Measurements from ENCODE around the gene ABCB9.

Gene ABCB9

DNA sequence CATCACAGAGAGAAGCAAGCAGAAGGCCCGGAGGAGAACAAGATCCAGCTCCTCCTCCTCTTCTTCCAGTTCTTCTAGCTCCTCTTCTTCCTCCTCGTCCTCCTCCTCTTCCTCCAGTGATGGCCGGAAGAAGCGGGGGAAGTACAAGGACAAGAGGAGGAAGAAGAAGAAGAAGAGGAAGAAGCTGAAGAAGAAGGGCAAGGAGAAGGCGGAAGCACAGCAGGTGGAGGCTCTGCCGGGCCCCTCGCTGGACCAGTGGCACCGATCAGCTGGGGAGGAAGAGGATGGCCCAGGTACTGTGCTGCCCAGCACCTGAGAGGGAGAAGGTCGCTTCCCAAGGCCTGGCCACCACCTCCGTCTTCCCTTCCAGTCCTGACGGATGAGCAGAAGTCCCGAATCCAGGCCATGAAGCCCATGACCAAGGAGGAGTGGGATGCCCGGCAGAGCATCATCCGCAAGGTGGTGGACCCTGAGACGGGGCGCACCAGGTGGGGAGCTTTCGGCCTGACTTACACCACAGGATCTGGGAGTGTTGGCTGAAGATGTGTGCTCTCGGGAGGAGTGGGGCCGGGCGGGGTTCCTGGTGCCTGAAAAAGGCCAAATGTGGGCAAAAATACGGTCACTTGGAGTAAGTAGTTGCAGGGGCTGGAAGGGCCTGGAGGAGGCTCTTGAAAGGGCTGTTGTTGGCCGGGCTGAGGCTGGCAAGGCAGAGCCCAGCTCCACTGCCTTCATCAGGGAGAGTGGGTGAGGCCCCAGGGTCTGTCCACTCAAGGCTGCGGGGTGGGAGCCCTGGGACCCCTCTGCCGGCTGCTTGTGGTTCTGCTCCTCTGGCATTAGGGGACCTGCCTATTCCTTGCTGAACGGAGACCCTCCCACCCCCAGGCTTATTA lies 15.6 kb upstream of the ABCB9 start:
- DNase-seq (ENCODE audit: low read depth), result no peak

DNA sequence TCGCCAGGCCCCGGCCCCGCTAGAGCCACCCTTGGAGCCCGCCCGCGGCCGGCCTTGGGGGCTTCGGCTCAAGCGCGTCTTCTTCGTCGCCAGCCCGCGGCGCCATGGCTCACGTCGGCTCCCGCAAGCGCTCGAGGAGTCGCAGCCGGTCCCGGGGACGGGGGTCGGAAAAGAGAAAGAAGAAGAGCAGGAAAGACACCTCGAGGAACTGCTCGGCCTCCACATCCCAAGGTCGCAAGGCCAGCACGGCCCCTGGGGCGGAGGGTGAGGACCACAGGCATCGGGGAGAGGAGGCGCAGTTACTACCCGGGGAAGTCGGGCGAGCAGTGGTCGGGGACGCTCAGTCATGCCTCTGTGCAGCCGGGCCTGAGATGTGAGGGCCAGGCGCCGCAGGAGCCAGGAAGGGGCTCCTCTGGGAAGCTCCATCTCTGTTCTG lies 14.8 kb upstream of the ABCB9 start:
- peak; percentile 46 for DNase-seq (ENCODE audit: low read depth)

DNA sequence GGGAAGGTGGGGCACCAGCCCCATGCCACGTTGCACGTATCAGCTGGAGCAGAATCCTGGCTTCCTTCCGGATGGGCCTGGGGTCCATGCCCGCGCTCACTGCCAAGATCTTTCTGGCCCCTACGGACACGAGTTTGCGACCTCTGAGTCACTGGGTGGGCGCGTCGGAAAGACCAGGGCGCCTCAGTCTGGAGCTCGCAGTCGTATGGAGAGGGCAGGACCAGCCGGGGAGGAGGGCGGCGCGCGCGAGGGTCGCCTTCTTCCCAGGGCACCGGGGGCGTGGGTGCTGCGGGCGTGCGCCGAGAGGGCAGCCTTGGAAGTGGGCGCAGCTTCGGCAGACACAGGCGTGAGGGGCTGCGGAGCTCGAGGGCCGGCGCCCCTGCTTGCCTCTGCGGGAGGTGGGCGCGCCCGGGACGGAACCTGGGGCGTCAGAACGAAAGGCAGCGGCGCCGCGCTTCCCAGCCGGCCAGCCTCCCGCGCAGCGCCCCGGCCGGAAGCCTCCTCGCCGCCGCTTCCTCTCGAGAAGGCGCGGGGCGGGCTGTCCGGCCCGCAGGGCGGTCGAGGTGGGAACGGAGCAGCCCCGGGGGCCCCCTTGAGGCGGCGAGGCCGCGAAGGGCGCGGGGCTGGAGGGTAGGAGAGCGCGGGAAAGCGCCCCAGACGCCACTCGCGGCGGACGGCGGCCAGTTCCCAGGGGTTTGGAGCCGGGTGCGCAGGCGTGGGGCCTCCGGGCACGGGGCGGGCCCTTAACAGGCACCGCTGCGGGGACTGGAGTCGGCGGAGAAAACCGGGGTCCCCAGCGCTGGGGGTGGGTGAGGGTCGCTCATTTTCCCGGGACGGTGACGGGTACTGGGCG lies 14.1 kb upstream of the ABCB9 start, which contains the start of gene ARL6IP4:
TSS of gene ARL6IP4 (plus strand) at position 499 of the 853 bp plus-strand sequence. CDS start 459 bp downstream, outside the sequence.
- peak; percentile 77 for DNase-seq (ENCODE audit: low read depth)

DNA sequence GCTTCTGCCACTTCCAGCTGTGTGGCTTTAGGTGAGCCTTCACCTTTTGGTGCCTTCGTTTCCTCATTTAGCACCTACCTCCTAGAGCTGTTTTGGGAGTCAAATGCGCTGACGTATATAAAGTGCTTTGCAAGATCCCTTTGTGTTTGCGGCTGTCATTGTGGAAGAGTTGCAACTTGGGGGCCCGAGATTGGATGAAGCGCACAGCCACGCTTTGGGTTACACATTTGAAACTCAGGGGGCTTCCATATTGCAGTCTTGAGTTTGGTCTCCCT lies 13.6 kb upstream of the ABCB9 start:
- no peak for DNase-seq (ENCODE audit: low read depth)

DNA sequence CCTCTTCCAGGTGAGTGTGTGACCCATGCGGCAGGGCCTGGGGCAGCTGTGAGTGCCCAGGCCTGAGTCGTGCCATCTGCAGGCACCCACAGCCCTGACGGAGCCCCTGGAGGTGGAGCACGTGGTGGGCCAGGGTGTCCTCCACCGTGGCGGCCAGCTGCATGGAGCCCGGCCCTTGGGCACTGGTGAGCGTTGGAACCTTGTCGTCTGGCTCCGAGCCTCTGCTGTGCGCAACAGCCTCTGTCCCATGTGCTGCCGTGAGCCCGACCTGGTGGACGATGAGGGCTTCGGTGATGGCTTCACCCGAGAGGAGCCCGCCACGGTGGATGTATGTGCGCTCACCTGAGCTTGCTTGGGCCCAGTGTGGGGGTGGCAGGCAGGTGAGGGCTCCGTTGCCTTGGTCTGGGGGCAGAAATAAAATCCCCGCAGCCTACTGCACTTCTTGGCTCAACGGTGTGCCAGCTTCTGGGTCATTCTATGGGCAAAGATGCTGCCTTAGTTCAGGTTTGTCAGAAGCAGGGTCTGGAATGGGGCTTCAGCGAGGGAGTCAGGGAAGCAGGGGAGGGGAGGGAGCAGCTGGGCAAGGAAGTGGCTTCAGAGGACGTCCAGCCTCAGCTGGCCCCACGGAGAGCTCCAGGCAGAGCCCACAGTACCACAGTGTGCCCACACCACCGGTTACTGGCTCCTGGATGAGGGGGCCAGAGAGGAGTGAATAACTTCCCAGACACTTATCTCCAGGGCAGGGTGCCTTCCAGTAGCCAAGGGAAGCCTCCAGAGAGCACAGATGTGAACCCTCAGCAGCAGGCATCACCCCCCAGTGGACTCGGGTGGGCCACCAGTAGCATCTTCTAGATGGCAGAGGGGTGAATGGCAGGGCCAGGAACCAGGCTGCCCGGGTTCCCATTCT lies 13.0 kb upstream of the ABCB9 start:
- DNase-seq (ENCODE audit: low read depth), result no peak

DNA sequence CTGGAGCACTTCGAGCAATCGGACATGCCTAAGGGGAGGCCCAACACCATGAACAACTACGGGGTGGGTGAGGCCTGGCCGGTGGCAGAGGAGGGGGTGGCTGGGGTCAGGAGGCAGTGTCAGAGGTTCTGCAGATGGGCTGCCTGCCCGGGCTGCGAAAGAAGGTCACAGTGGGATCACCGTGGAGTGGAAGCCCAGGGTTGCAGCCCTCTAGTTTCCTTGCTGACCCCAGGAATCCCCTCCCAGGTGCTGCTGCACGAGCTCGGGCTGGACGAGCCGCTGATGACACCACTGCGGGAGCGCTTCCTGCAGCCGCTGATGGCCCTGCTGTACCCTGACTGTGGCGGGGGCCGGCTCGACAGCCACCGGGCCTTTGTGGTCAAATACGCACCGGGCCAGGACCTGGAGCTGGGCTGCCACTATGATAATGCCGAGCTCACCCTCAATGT lies 12.3 kb upstream of the ABCB9 start:
- DNase-seq (ENCODE audit: low read depth), result no peak

DNA sequence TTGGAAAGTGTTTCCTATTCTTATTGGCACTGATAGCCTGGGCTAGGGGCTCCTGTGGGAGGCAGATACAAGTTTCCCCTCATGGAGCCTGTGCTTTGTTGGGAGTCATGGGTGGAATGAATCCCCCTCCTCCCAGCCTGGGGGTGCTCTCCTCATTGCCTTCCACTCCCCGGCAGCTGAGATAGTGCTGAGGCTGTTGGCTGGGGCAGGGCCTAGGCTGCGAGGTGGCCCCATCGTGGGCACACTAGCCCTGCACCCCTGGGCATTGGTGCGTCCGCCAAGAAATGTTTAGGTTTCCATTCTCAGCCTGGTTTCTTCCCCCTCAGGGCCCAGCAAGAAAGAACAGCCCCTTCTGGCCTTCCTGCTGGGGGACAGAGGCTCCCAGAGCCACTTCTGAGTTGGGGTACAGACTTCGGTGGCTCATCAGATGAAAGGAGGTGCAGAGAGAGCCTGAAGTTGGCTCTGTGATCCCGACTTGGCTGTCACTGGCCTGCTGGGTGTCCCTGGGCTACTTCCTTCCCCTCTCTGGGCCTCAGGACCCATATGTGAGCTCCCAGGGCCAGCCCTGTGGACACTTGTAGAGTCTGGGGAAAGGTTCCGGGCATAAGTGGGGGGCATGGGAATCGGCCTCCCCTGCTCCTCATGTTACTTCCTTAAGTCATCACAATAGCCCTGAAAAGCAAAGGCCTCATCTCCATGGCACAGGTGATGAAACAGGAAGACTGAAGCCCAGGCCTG lies 11.6 kb upstream of the ABCB9 start:
- DNase-seq (ENCODE audit: low read depth), result no peak

DNA sequence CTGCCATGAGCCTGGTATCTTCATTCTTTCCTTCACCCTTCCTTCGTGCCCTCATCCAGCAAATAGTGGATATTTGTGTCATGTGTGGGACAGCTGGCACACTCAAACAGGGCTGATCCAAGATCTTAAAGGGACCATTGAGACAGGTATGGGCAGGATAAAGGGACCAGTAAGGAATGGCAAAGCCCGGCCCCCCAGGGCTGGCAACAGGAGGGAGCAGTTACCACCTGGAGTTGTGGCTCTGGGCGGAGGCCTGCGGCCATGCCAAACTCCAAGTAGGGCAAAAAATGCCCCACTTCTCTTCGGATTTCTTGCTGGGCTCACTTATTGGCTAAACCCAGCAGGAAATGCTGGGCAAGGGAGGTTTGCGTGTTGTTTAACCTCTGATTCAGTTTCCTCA lies 10.9 kb upstream of the ABCB9 start:
- no peak for DNase-seq (ENCODE audit: low read depth)

DNA sequence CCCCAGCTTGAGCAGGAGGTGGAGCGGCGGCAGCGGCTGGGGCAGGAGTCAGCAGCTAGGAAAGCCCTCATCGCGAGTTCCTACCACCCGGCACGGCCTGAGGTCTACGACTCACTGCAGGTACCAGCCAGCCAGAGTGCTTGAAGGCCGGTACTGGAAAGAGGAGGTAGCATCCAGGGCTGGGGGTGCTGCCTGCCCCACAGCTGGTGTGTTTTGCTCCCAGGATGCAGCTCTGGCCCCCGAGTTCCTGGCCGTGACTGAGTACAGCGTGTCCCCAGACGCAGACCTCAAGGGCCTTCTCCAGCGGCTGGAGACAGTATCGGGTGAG lies 10.3 kb upstream of the ABCB9 start:
- DNase-seq (ENCODE audit: low read depth), result no peak

DNA sequence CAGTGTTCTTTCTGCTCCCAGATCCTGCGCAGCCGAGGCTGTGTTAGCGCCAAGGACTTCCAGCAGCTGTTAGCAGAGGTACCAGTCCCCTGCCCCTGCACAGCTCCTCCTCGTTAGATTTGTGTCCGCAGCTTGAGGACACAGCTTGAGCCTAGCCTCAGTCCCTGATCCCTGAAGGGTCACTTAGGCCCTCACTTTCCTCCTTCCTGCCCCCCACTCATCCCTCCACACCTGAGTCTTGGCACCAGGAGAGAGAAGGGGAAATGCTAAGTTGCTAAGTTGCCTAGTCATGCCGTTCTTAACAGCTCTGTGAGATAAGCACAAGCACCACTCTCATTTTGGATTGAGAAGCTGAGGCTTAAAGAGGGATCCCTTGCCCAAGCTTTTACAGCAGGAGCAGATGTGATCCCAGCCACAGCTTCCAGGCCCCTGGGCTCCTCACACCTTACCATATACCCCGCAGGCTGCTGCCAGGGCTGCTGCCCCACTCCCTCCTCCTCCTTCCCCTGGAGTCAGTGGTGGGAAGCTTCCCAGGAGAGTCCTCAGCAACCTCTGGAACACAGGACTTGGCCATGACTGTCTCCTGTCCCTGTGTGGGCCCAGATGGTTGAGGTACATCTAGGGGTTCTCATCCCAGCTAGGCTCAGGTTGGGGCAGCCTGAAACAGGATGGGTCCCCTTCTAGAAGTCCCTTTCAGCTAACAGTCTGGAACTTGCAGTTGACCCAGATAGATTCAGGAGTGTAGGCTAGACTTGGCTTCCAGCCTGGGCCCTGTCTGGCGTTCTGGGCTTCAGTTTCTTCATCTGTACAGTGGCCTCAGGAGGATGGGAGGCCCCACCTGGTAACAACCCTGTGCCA lies 9.8 kb upstream of the ABCB9 start:
- DNase-seq (ENCODE audit: low read depth), result peak; percentile 26

DNA sequence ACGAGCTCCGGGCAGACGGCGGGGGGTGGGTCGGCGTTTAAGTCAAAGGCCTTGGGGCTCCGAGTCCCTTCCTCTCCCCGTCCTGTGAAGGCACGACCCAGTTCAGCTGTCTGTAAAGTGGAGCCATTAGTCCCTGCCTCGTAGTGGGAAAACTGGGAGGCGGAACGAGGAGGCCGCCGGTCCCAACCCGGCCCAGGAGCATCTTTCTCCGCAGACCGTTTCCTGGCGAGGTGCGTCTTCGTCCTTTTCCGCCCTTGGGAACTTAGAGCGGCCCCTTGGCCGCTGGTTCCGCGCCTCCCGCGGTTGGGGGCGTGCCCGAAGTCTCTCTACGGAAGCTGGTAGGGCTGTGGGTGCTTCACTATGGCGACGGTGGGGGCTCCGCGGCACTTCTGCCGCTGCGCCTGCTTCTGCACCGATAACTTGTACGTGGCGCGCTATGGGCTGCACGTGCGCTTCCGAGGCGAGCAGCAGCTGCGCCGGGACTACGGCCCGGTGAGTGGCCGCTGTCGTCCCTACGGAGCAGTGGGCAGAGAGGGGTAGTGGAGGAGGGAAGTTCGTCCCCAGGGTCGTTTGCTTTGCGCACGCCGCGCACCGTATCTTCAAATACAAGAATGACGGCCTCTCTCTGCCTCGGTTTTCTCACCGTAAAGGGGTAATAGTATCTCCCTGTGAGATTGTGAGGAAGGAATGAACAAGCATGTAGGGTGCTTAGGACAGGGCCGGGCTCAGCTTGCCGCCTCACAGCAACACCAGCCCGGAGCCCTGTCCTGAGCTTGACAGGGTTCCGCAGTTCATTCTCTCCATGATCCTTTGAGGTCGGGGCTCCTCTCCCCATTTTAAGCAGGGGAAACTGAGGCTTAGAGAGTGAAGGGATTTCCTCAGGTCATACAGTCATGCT lies 8.9 kb upstream of the ABCB9 start, which contains the start of gene OGFOD2:
TSS of gene OGFOD2 (plus strand) at position 353 of the 898 bp plus-strand sequence. CDS start at position 361, 8 bp downstream.
- peak; percentile 94 for DNase-seq (ENCODE audit: low read depth)

DNA sequence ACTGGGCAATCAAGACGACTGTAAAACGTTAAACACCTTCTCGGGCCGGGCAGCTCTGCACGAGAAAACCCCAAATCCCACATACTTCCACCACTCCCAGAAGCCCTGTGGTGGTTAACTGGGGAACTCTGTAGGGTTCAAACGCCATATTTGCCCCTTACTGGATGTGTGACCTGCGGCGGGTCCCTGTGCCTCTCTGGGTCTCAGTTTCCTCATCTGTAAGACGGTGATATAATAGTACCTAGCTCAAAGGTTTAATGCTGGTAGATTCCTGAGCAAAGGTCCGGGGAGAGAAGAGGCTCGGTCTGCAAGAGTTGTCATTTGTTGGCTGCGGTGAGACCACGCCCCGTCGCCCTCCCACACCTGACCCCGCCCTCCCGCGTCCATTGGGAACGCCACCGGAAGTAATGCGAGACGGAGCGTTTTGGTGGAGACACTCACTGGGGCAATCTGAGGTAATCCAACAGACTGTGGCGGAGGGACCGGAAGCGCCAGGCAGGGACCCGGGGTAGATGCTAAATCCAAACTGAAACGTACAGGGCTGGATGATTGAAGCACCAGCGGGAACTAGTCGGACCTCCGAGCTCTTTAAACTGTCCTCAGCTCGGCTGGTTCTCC lies 8.1 kb upstream of the ABCB9 start:
- DNase-seq (ENCODE audit: low read depth), result peak; percentile 99

DNA sequence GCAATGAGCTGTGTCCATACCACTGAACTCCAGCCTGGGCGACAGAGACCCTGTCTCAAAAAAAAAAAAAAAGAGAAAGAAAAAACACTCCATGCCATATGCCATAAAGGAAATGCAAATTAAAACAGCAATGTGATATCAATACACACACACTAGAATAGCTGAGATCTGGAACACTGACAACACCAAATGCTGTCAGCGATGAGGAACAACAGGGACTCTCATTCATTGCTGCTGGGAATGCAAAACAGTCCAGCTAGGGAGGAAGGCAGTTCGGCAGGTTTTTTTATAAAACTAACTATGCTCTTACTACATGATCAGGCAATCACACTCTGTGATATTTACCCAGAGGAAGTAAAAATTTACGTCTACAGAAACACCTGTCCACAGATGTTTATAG lies 3.4 kb upstream of the ABCB9 start:
- DNase-seq (ENCODE audit: low read depth), result no peak

DNA sequence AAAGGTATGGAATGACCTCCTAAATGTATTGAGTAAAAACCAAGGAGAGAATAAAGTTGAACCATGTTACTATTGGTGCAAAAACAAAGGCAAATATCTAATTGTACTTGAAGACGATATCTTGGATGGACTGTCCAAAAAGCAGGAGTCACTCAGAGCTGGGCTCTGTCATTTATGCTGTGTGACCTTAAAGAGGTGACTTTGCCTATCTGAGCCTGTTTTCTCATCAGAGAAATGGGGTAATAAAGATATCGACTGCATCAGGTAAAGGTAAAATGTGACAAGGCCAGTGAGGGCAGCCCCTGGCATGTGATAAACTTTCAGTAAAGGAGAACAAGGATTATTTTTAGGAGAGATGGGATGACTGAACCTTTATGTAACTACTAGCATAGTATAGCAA lies 1.8 kb upstream of the ABCB9 start:
- DNase-seq (ENCODE audit: low read depth), result no peak

DNA sequence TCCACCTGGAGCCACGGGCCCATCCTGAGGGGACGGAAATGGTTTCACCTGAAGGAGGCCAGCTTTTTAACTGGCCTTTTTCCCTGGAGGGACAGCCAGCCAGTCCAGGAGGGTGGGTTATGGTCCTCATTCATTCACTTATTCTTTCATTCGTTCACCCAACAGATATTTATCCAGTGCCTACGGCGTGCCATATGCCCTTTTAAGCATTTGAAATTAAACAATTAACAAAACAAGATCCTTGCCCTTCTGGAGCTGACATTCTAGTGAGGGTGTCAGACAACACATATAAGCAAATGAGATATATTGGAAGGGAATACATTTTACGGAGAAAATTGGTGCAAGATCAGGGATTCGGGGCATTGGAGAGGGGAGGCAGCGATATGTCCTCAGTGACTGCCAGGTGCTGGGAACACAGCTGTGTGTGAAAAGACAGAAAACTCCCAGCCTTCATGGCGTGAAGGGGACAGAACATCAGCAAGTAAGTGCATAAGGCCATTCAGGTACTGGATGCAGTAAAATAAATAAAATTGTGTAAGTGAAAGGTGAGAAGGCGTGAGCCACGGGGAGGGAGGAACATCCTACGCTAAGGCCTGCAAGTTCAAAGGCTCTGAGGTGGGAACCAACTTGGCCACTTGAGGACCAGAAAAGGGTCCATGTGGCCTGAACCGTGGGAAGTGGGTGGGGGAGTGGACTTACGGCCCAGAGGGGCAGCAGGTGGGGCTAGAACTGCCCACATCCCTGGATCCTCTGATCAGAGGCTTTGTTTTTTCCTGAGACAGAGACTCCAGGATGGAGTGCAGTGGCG lies 684 bp upstream of the ABCB9 start:
- no peak for DNase-seq (ENCODE audit: low read depth)

DNA sequence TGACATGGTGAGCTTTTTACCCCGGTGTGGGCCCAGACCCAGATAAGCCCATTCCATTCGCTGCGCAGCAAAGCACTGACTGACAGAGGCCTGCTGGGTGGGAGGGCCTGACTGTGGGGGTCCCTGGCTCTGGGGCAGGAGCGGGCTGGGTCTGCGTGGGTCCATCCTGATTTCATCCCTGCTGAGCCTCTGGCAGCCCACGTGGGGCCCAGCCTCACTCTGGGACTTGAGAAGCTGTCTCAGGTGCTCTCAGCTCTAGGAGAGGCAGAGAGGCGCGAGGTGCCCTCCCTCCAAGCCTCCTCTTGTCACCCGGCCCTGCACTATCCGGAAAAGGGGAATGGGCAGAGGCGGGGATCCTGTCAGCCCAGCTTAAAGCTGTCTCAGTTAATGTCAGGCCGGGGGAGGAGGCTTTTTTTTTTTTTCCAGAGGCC lies 927 bp downstream of the ABCB9 start:
- DNase-seq (ENCODE audit: low read depth), result no peak

DNA sequence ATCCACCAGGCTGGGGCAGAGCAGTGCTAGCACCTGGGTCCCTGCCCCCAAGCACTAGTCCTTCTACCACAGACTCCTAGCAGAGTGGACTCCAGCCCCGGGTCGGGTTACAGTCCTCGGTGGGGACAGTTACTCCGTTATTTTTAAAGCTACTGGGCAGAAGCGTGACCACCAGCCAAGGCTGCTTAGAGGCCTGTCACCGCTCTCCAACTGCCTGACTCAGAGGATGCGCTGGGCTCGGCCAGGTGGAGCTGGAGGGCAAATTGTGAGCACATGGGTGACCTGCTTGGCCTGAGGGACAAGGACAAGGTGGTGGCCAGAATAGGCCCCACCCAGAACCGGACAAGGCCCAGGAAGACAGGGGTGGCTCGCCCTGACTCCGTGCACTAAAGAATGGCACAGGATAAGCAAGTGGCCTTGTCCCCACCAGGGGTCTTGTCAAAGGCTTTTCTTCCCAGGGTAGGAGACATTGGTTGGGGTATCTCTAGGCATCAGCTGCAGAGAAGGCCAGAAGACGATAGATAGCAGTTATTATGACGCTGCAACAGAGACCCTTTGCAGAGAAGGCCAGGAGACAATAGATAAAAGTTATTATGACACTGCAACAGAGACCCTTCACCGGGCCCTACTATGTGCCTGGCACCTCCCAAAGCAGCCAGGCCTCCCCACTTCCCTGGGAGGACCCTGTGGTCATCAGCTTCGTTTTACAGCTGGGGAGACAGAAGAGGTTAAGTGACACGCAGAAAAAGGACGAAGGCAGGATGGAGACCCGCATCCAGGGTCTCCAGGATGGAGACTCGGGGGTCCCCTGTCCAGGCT lies 1.6 kb downstream of the ABCB9 start:
- DNase-seq (ENCODE audit: low read depth), result no peak

Measured in ELR (cell line).